HG03095 (cell line): ENCODE measurements around the gene ITM2C.
A peak's percentile ranks its signal among the peaks of the same experiment; 100 is the strongest.

Source experiments
- ATAC-seq: cut with Tn5 transposase; IDR thresholded peaks from one replicate; pipeline ENCODE4 v1.9.1; 2021; ENCODE audit warnings: moderate library complexity; ENCODE audit not compliant: unreplicated experiment

Gene ITM2C

GRCh38 chr2:230889911-230890601, 25.3 kb downstream of the ITM2C start:
- no peak for ATAC-seq

- no peak for ATAC-seq
Measured at GRCh38 chr2:230890646-230891045, 25.9 kb downstream of the ITM2C start.

- ATAC-seq: no peak
Measured at GRCh38 chr2:230891064-230891463, 26.3 kb downstream of the ITM2C start.

- ATAC-seq: no peak
Measured at GRCh38 chr2:230891509-230891908, 26.8 kb downstream of the ITM2C start.

- ATAC-seq: peak; percentile 80
Measured at GRCh38 chr2:230893338-230893737, 28.6 kb downstream of the ITM2C start.

GRCh38 chr2:230893841-230894781, 29.4 kb downstream of the ITM2C start:
- no peak for ATAC-seq

GRCh38 chr2:230895536-230896345, 31.0 kb downstream of the ITM2C start:
- no peak for ATAC-seq

- ATAC-seq: no peak
Measured at GRCh38 chr2:230896346-230897115, 31.8 kb downstream of the ITM2C start.

- ATAC-seq: no peak
Measured at GRCh38 chr2:230898016-230898712, 33.4 kb downstream of the ITM2C start.

- no peak for ATAC-seq
Measured at GRCh38 chr2:230898713-230899091, 34.0 kb downstream of the ITM2C start.

GRCh38 chr2:230899287-230899686, 34.5 kb downstream of the ITM2C start:
- ATAC-seq: no peak

GRCh38 chr2:230899786-230900185, 35.0 kb downstream of the ITM2C start:
- no peak for ATAC-seq

GRCh38 chr2:230900336-230900995, 35.7 kb downstream of the ITM2C start:
- no peak for ATAC-seq

GRCh38 chr2:230901006-230901405, 36.3 kb downstream of the ITM2C start:
- ATAC-seq: no peak

- peak; percentile 58 for ATAC-seq
Measured at GRCh38 chr2:230902180-230902899, 37.6 kb downstream of the ITM2C start.

- ATAC-seq: no peak
Measured at GRCh38 chr2:230903231-230904150, 38.7 kb downstream of the ITM2C start.

- ATAC-seq: no peak
Measured at GRCh38 chr2:230904856-230905447, 40.2 kb downstream of the ITM2C start.
